Glomerular visceral epithelial cell (primary cell): ENCODE data around the gene BCAS4.

Source experiments
- DNase-seq: peaks from one replicate; pipeline ENCODE4 v3.0.0-alpha.2; 2016; ENCODE audit errors: extremely low spot score

Gene BCAS4

GRCh38 chr20:50911716-50912115 lies 116.9 kb downstream of the BCAS4 start:
- no peak for DNase-seq

GRCh38 chr20:50913690-50914375 lies 119.0 kb downstream of the BCAS4 start:
- peak; percentile 66 for DNase-seq

GRCh38 chr20:50915424-50915823 lies 120.6 kb downstream of the BCAS4 start:
- DNase-seq = no peak

GRCh38 chr20:50916257-50916656 lies 121.4 kb downstream of the BCAS4 start:
- peak; percentile 27 for DNase-seq

GRCh38 chr20:50916934-50917333 lies 122.1 kb downstream of the BCAS4 start:
- DNase-seq = no peak

GRCh38 chr20:50918403-50918802 lies 123.5 kb downstream of the BCAS4 start:
- no peak for DNase-seq

- peak; percentile 56 for DNase-seq
Observed at GRCh38 chr20:50919567-50919966, 124.7 kb downstream of the BCAS4 start.

- DNase-seq = no peak
Observed at GRCh38 chr20:50920997-50921396, 126.1 kb downstream of the BCAS4 start.

- no peak for DNase-seq
Observed at GRCh38 chr20:50921803-50922501, 127.1 kb downstream of the BCAS4 start.

- no peak for DNase-seq
Observed at GRCh38 chr20:50924261-50924920, 129.5 kb downstream of the BCAS4 start.

- no peak for DNase-seq
Observed at GRCh38 chr20:50926530-50926929, 131.7 kb downstream of the BCAS4 start.
